Subcutaneous abdominal adipose tissue (tissue), 5 donors: ENCODE data around the gene JMJD1C.

Source experiments
- H3K27ac ChIP-seq: one replicate; pipeline ENCODE4 v1.7.0; 2013; ENCODE audit warnings: low read depth, mild to moderate bottlenecking, inconsistent platforms, low read length, moderate library complexity
- H3K27me3 ChIP-seq, 5 donors: one replicate each; pipeline ENCODE4 v1.7.0; 2013; ENCODE audit warnings: low read length in 5 of 5, inconsistent platforms in 1 of 5; ENCODE audit not compliant: control insufficient read depth in 5 of 5, insufficient read depth in 4 of 5
- H3K36me3 ChIP-seq, 5 donors: one replicate each; pipeline ENCODE4 v1.7.0; 2013; ENCODE audit warnings: low read length in 5 of 5; ENCODE audit not compliant: control insufficient read depth in 5 of 5, insufficient read depth in 5 of 5
- H3K4me1 ChIP-seq, 5 donors: one replicate each; pipeline ENCODE4 v1.7.0; 2013; ENCODE audit warnings: low read length in 5 of 5, mild to moderate bottlenecking in 3 of 5, moderate library complexity in 1 of 5; ENCODE audit not compliant: control insufficient read depth in 5 of 5, insufficient read depth in 5 of 5
- H3K4me3 ChIP-seq, 5 donors: one replicate each; pipeline ENCODE4 v1.7.0; 2013; ENCODE audit warnings: low read length in 5 of 5, low read depth in 1 of 5
- H3K9ac ChIP-seq, 5 donors: one replicate each; pipeline ENCODE4 v1.7.0; 2013; ENCODE audit warnings: low read length in 5 of 5, mild to moderate bottlenecking in 4 of 5, moderate library complexity in 3 of 5
- H3K9me3 ChIP-seq, 5 donors: one replicate each; pipeline ENCODE4 v1.7.0; 2013; ENCODE audit warnings: low read length in 5 of 5; ENCODE audit not compliant: control insufficient read depth in 5 of 5
- donor health status: healthy.
- donor health status: healthy.
- donor health status: healthy.
- donor health status: healthy.
- donor health status: healthy.

JMJD1C gene

GRCh38 chr10:63481815-63482421 is 16.1 kb upstream of the JMJD1C start:
- H3K9ac ChIP-seq: peak overlapping the region in 1 of 5 donors; percentile 14
- H3K27ac ChIP-seq: no peak overlapping the region
- H3K4me3 ChIP-seq: peak overlapping the region in 2 of 5 donors; percentile 1 to 5
- H3K36me3 ChIP-seq: no peaks in the 10 kb centered on the region
- H3K9me3 ChIP-seq: no peaks in the 10 kb centered on the region
- H3K27me3 ChIP-seq: no peaks in the 10 kb centered on the region
- peaks cover 0 to 9% (median 0%) of the 10 kb centered on the region in 5 donors for H3K4me1 ChIP-seq

- Histone ChIP-seq H3K9ac (no peak overlapping the region), H3K27me3 (no peaks in the 10 kb centered on the region), H3K27ac (no peak overlapping the region), H3K36me3 (no peaks in the 10 kb centered on the region), H3K9me3 (no peaks in the 10 kb centered on the region), H3K4me1 (peaks cover 0 to 2% (median 0%) of the 10 kb centered on the region in 5 donors), H3K4me3 (no peak overlapping the region)
These were observed 14.5 kb upstream of the JMJD1C start for GRCh38 chr10:63480237-63480636.

DNA sequence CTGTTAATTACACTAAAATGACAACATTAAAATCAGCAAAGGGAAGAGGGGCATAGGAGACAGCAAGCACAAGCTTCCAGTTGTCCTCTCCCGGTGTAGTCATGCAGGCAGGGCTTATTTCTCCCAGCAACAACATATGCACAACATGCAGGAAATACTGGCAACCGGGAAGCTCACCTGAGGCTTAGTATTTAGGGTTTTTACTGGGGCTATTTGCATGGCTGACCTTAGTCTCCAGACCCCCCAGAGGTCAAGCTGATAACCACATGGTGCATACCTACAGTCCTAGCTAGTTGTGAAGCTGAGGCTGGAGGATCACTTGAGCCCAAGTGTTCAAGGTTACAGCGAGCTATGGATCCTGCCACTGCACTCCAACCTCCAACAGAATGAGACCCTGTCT is 12.8 kb upstream of the JMJD1C start:
- Histone ChIP-seq H3K27me3 (no peaks in the 10 kb centered on the region), H3K4me3 (no peak overlapping the region), H3K9me3 (no peaks in the 10 kb centered on the region), H3K36me3 (no peaks in the 10 kb centered on the region), H3K27ac (no peak overlapping the region), H3K9ac (no peak overlapping the region), H3K4me1 (peaks cover 0 to 2% (median 0%) of the 10 kb centered on the region in 5 donors)

GRCh38 chr10:63477927-63478326 is 12.2 kb upstream of the JMJD1C start:
- H3K27me3 ChIP-seq: no peaks in the 10 kb centered on the region
- H3K9me3 ChIP-seq: no peaks in the 10 kb centered on the region
- H3K27ac ChIP-seq: no peak overlapping the region
- no peak overlapping the region for H3K9ac ChIP-seq
- no peaks in the 10 kb centered on the region for H3K36me3 ChIP-seq
- H3K4me3 ChIP-seq: no peak overlapping the region
- peaks cover 0 to 2% (median 0%) of the 10 kb centered on the region in 5 donors for H3K4me1 ChIP-seq

GRCh38 chr10:63474488-63474887 is 8.7 kb upstream of the JMJD1C start:
- Histone ChIP-seq H3K27me3 (no peaks in the 10 kb centered on the region), H3K4me1 (no peaks in the 10 kb centered on the region), H3K4me3 (no peak overlapping the region), H3K36me3 (no peaks in the 10 kb centered on the region), H3K9me3 (no peaks in the 10 kb centered on the region), H3K27ac (no peak overlapping the region), H3K9ac (no peak overlapping the region)

DNA sequence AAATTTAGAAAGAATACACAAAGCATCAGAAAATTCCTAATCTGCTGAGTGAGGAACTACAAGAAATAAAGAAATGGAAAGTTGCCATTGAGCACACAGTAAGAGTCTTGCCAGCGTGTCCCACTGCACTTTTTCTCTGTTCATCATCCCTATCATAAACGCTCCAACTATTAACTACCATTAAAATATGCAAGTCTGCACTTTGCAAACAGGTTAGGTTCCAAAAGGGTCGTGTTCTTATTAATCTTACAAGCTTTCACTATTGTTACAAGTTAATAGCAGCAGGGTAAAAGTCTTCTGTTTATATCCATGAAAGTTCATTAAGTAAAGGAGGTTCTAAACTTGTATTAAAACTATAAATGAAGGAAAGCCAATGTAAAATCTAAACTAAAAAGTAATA is 5.2 kb upstream of the JMJD1C start:
- Histone ChIP-seq H3K27me3 (no peaks in the 10 kb centered on the region), H3K27ac (no peak overlapping the region), H3K4me3 (no peak overlapping the region), H3K9me3 (no peaks in the 10 kb centered on the region), H3K9ac (no peak overlapping the region), H3K36me3 (no peaks in the 10 kb centered on the region), H3K4me1 (peaks cover 0 to 21% (median 7%) of the 10 kb centered on the region in 5 donors)

DNA sequence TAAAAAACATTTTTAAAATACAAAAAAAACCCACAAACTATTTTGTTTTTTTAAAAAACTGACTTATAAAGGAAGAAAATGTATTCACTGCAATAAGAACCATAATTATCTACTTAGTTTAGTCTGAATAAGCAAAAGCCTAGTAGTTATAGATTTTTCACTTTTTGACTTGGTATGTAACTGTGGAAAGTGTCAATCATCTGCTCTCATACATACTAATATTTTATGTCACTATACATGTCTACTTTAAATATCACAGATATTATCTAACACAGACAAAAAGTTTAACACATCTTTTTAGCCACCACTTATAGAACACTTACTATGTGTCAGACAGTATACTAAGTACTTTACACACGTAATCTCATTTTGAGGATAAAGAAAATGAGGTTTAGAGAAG is 3.2 kb upstream of the JMJD1C start:
- H3K4me3 ChIP-seq: no peak overlapping the region
- H3K27ac ChIP-seq: no peak overlapping the region
- H3K4me1 ChIP-seq: peaks cover 0 to 29% (median 16%) of the 10 kb centered on the region in 5 donors
- no peaks in the 10 kb centered on the region for H3K36me3 ChIP-seq
- H3K9ac ChIP-seq: no peak overlapping the region
- no peaks in the 10 kb centered on the region for H3K9me3 ChIP-seq
- H3K27me3 ChIP-seq: no peaks in the 10 kb centered on the region

GRCh38 chr10:63467841-63468240 is 2.1 kb upstream of the JMJD1C start:
- Histone ChIP-seq H3K4me3 (no peak overlapping the region), H3K9me3 (no peaks in the 10 kb centered on the region), H3K27ac (no peak overlapping the region), H3K36me3 (no peaks in the 10 kb centered on the region), H3K4me1 (peaks cover 0 to 29% (median 17%) of the 10 kb centered on the region in 5 donors), H3K27me3 (no peaks in the 10 kb centered on the region), H3K9ac (no peak overlapping the region)

GRCh38 chr10:63466144-63466935 is 563 bp upstream of the JMJD1C start:
- Histone ChIP-seq H3K9me3 (no peaks in the 10 kb centered on the region), H3K27ac (peak overlapping the region; percentile 93), H3K4me3 (peak overlapping the region; percentile 87 to 100 (median 96)), H3K9ac (peak overlapping the region; percentile 49 to 92 (median 85)), H3K4me1 (peaks cover 0 to 29% (median 17%) of the 10 kb centered on the region in 5 donors), H3K27me3 (no peaks in the 10 kb centered on the region), H3K36me3 (no peaks in the 10 kb centered on the region)
